ENCODE results near the gene GNB2.

GNB2 gene

GRCh38 chr7:100680576-100681271, 7.2 kb downstream of the GNB2 start:
- no peak for TF ChIP-seq REST (IDR thresholded peaks at IDR 0.05; ENCODE audit: insufficient read depth in 1 of 2, low read depth in 2 of 2, low read length in 2 of 2)
- no peak for TF ChIP-seq FOXP2 (optimal IDR thresholded peaks at IDR 0.05; ENCODE audit: borderline replicate concordance, extremely low read depth, extremely low read length, insufficient read depth)
- no peak for TF ChIP-seq TAF1 (IDR thresholded peaks at IDR 0.05; ENCODE audit: borderline replicate concordance, insufficient read depth, low read length)
- TF ChIP-seq SIN3A (IDR thresholded peaks at IDR 0.05; ENCODE audit: borderline replicate concordance, insufficient read depth, low read length) = no peak
- no peak for TF ChIP-seq POLR2AphosphoS5 (IDR thresholded peaks at IDR 0.05; ENCODE audit: low read depth, low read length)

DNA sequence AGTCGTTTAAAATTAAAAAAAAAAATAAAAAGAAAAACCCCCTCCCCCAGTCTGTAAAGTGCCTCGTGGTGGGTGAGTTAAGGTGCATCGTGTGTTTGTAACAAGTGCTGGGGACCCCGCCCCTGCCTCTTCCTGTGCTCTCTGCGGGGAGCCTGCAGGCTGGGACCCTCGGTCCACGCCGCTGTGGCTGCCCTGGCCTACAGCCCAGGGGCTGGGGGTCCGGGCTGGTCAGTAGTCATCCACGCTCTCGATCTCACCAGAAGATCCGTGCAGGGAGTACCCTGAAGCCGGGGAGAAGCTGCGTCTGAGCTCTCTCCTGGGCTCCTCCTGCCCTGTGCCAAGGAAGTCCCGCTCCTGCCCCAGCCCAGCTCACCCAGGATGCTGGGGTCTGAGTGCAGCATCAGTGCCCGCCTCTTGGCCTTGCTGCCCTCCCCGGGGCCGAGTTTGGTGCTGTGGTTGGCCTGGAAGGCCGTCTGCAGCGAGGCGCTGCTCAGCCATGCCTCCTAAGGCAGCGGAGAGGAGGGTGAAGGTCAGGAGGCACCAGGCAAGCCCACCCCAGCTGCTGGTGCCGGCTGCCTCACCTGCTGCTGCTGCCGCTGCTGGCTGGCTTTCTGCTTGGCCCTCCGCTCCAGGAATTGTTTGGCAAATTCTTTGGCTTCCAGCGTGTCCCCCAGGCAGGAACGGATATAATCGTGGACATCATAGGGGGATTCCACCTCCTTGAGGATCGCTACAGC, 8.1 kb downstream of the GNB2 start:
- no peak for TF ChIP-seq REST (IDR thresholded peaks at IDR 0.05; ENCODE audit: insufficient read depth in 1 of 2, low read depth in 2 of 2, low read length in 2 of 2)
- peak; percentile 16; the same call in 1 of the 2 replicates for TF ChIP-seq POLR2AphosphoS5 (IDR thresholded peaks at IDR 0.05; ENCODE audit: low read depth, low read length)
- no peak for TF ChIP-seq SIN3A (IDR thresholded peaks at IDR 0.05; ENCODE audit: borderline replicate concordance, insufficient read depth, low read length)

- 0 out of 2 replicates have a peak, but pooled peaks have one; percentile 8 for TF ChIP-seq POLR2AphosphoS5 (IDR thresholded peaks at IDR 0.05; ENCODE audit: low read depth, low read length)
- no peak for TF ChIP-seq REST (IDR thresholded peaks at IDR 0.05; ENCODE audit: insufficient read depth in 1 of 2, low read depth in 2 of 2, low read length in 2 of 2)
Measured at GRCh38 chr7:100682228-100682741, 8.7 kb downstream of the GNB2 start.

DNA sequence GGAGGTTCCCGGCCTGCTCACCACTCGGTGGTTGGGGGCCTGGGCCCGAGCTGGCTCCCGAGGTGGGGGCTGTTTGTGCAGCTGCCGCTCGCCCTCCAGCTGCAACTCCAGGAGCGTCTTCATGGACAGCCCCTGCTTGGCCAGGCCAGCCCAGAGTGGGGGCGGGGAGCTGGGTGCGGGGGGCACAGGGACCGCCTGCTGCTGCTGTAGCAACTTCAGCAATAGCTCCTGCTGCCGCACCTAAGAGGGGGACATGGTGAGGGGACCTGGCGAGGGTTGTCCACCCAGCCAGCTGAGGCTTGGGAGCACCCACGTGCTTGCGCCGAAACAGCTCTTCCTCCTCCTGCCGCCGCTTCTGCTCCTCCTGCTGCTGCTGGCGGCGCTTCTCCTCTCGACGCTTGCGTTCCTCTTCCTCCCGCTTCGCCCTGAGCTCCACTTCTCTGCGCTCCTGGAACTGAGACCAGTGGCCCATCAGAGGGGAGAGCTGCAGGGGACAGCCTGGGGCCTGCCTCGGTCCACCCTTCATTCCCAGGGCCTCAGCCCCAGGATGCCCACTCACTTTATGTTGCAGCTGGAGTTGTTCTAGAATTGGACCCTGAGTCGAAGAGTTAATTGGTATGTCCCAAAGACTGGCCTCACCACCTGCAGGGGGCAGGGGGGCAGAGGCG, 9.6 kb downstream of the GNB2 start:
- TF ChIP-seq REST (IDR thresholded peaks at IDR 0.05; ENCODE audit: insufficient read depth in 1 of 2, low read depth in 2 of 2, low read length in 2 of 2) (no peak), SIN3A (IDR thresholded peaks at IDR 0.05; ENCODE audit: borderline replicate concordance, insufficient read depth, low read length) (no peak), POLR2AphosphoS5 (IDR thresholded peaks at IDR 0.05; ENCODE audit: low read depth, low read length) (no peak)

Measured in PFSK-1 (cell line).